ENCODE results near the gene TMEM176A.

DNA sequence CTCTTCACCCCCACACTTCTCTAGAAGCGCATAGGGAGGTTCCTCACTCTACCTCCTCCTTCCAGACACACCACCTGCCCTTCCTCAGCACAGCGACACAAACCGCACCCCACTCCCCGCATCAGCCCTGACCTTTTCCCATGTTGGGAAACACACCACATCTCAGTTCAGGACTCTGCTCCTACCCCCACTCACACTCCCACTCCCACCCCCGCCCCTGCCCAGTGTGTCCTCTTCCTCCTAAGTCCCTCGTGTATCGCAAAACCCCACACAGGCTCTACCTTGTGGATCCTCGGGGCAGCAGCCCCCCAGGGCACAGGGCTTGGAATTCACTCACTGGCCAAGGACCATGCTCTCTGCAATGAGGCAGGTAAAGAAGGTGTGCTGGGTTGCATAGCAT is 47.5 kb downstream of the TMEM176A start:
- TF ChIP-seq TAF1 (IDR thresholded peaks at IDR 0.05; ENCODE audit: low read depth) (no peak), RAD21 (IDR thresholded peaks at IDR 0.05; ENCODE audit: low read depth) (no peak), CEBPB (IDR thresholded peaks at IDR 0.05) (no peak), NFIC (IDR thresholded peaks at IDR 0.05) (no peak), YY1 (IDR thresholded peaks at IDR 0.05; ENCODE audit: low read depth) (no peak), EGR1 (IDR thresholded peaks at IDR 0.05) (no peak), EP300 (IDR thresholded peaks at IDR 0.05; ENCODE audit: borderline replicate concordance) (no peak)
- TF ChIP-seq, protein P1, sequence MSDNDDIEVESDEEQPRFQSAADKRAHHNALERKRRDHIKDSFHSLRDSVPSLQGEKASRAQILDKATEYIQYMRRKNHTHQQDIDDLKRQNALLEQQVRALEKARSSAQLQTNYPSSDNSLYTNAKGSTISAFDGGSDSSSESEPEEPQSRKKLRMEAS (IDR thresholded peaks at IDR 0.05) = no peak
